ENCODE measurements around the gene RSPO1.

- TF ChIP-seq TAF1 (conservative IDR thresholded peaks at IDR 0.05) (no peak), CTCF (IDR thresholded peaks at IDR 0.05; ENCODE audit: low read depth, low read length, missing input control) (no peak), SP1 (IDR thresholded peaks at IDR 0.05) (no peak), EGR1 (IDR thresholded peaks at IDR 0.05; ENCODE audit: low read depth in 2 of 2) (no peak), MAX (IDR thresholded peaks at IDR 0.05) (no peak), HNF4G (IDR thresholded peaks at IDR 0.05) (no peak), RXRA (IDR thresholded peaks at IDR 0.05) (no peak), ATF3 (IDR thresholded peaks at IDR 0.05) (no peak), RAD21 (IDR thresholded peaks at IDR 0.05) (no peak), YY1 (IDR thresholded peaks at IDR 0.05) (no peak)
Observed at GRCh38 chr1:37629008-37629407, 5.7 kb downstream of the RSPO1 start.

Measured in liver (tissue), 3 donors.